ENCODE data around the gene GAS7. TPM values are rescaled to one million over a fixed set of nuclear protein-coding genes. Genes with fewer than 3 reads are reported as not detected.

GAS7 gene
- total and polyA plus RNA-seq, 12 donors: 3.6 to 54.9 (median 28.0) TPM

- Histone ChIP-seq H3K4me1 (replicated peaks in 1 of 2) (no peaks in the 10 kb centered on the region), H3K4me3 (no peak overlapping the region), H3K36me3 (replicated peaks in 1 of 2) (no peaks in the 10 kb centered on the region), H3K9me3 (replicated peaks in 1 of 3) (peaks cover 0 to 11% (median 0%) of the 10 kb centered on the region in 3 donors), H3K27me3 (no peaks in the 10 kb centered on the region), H3K27ac (no peak overlapping the region)
- 73 to 89% (median 81%) methylated on average over 8 of the region's 8 CpGs for WGBS, 4 donors
- intact Hi-C loops (cut with DNase I): no loop called here
- TF ChIP-seq POLR2A (IDR thresholded peaks at IDR 0.05): no peak
- no peak for TF ChIP-seq CTCF (IDR thresholded peaks at IDR 0.05)
- no peak for DNase-seq
These were observed 310.9 kb downstream of the GAS7 start for GRCh38 chr17:9887508-9887907.

- Histone ChIP-seq H3K4me1 (replicated peaks in 1 of 2) (no peaks in the 10 kb centered on the region), H3K27ac (no peak overlapping the region), H3K27me3 (no peaks in the 10 kb centered on the region), H3K36me3 (replicated peaks in 1 of 2) (no peaks in the 10 kb centered on the region), H3K9me3 (replicated peaks in 1 of 3) (peaks cover 0 to 11% (median 0%) of the 10 kb centered on the region in 3 donors), H3K4me3 (no peak overlapping the region)
- intact Hi-C loops (cut with DNase I): no loop called here
- 61 to 80% (median 78%) methylated on average over 5 of the region's 5 CpGs for WGBS, 4 donors
- TF ChIP-seq CTCF (IDR thresholded peaks at IDR 0.05) (no peak), POLR2A (IDR thresholded peaks at IDR 0.05) (no peak)
- DNase-seq: peak in 1 of 7 donors; percentile 11
These were observed 312.1 kb downstream of the GAS7 start for GRCh38 chr17:9886141-9886930.

- no peak overlapping the region for H3K4me3 ChIP-seq
- no peak for TF ChIP-seq CTCF (IDR thresholded peaks at IDR 0.05)
- no peak for TF ChIP-seq POLR2A (IDR thresholded peaks at IDR 0.05)
- H3K36me3 ChIP-seq (replicated peaks in 1 of 2): no peaks in the 10 kb centered on the region
- no peaks in the 10 kb centered on the region for H3K27me3 ChIP-seq
- no peaks in the 10 kb centered on the region for H3K4me1 ChIP-seq (replicated peaks in 1 of 2)
- H3K9me3 ChIP-seq (replicated peaks in 1 of 3): peaks cover 0 to 11% (median 0%) of the 10 kb centered on the region in 3 donors
- no peak for DNase-seq
- intact Hi-C loops (cut with DNase I): no loop called here
- H3K27ac ChIP-seq: no peak overlapping the region
These were observed 315.0 kb downstream of the GAS7 start for GRCh38 chr17:9883451-9883850.

- no peaks in the 10 kb centered on the region for H3K27me3 ChIP-seq
- intact Hi-C loops (cut with DNase I): no loop called here
- no peaks in the 10 kb centered on the region for H3K36me3 ChIP-seq (replicated peaks in 1 of 2)
- peaks cover 0 to 11% (median 0%) of the 10 kb centered on the region in 3 donors for H3K9me3 ChIP-seq (replicated peaks in 1 of 3)
- DNase-seq: peak in 2 of 7 donors; percentile 33 to 46
- no peak overlapping the region for H3K27ac ChIP-seq
- WGBS, 4 donors: 50 to 67% (median 66%) methylated on average over 3 of the region's 3 CpGs
- no peak overlapping the region for H3K4me3 ChIP-seq
- TF ChIP-seq CTCF (IDR thresholded peaks at IDR 0.05) (no peak), POLR2A (IDR thresholded peaks at IDR 0.05) (no peak)
- no peaks in the 10 kb centered on the region for H3K4me1 ChIP-seq (replicated peaks in 1 of 2)
These were observed 317.8 kb downstream of the GAS7 start for GRCh38 chr17:9880582-9880999.
